Endothelial cell of umbilical vein (primary cell): Measurements from ENCODE around the gene WIPF3. TPM values are rescaled to one million over a fixed set of nuclear protein-coding genes. Genes with fewer than 3 reads are reported as not detected.

ENCODE experiments used
- BruUV-seq: library from RNA; stranded (reverse); fragments of 400-500 nt; replicated peaks from 2 replicates; lab custom pipeline; 2021; lab: Mats Ljungman, UMichigan
- CTCF ChIA-PET: fragments of 300-600, 350-600 bp; sonication (Branson Sonifier 250); formaldehyde crosslinking; loops from one replicate; lab custom pipeline; 2021; ENCODE audit warnings: antibody characterized with exemption, inconsistent platforms; lab: Charles Lee
- POLR2A ChIA-PET: fragments of 300-600, 350-600 bp; sonication (Branson Sonifier 250); formaldehyde crosslinking; loops from one replicate; lab custom pipeline; 2021; ENCODE audit warnings: antibody characterized with exemption, inconsistent platforms; lab: Charles Lee
- DNase-seq: peaks from one replicate; pipeline ENCODE4 v3.0.0-alpha.2; 2011; ENCODE audit warnings: low read depth, low spot score
- FAIRE-seq: peaks from 2 replicates; lab custom pipeline; 2011; peaks lifted over from hg19 to GRCh38; lab: Jason Lieb, UNC
- H2AFZ ChIP-seq: 2 replicates; pipeline ENCODE4 v1.6.0; 2012; ENCODE audit warnings: low read depth, low read length, control low read depth, inconsistent platforms
- H3K27ac ChIP-seq: 2 replicates; pipeline ENCODE4 v1.5.1; 2011; ENCODE audit warnings: low read depth, mild to moderate bottlenecking, control low read depth, low read length, moderate library complexity; ENCODE audit not compliant: insufficient read depth
- H3K27me3 ChIP-seq, 2 experiments: 2 replicates each; pipeline versions ENCODE4 v1.6.0 to v1.6.1; 2011; ENCODE audit warnings: low read length in 2 of 2, mixed read lengths in 1 of 2; ENCODE audit not compliant: control insufficient read depth in 2 of 2, insufficient read depth in 2 of 2
- H3K36me3 ChIP-seq, 2 experiments: 2 replicates in 1 of 2; 3 replicates in 1 of 2; pipeline ENCODE4 v1.5.1; 2011; ENCODE audit warnings: low read length in 2 of 2, mild to moderate bottlenecking in 1 of 2, moderate library complexity in 1 of 2; ENCODE audit not compliant: control insufficient read depth in 2 of 2, insufficient read depth in 2 of 2; ENCODE audit errors: extremely low read depth in 1 of 2
- H3K4me1 ChIP-seq: 3 replicates; pipeline ENCODE4 v1.5.1; 2011; ENCODE audit warnings: mild to moderate bottlenecking, low read length; ENCODE audit not compliant: control insufficient read depth, insufficient read depth; ENCODE audit errors: extremely low read depth
- H3K4me2 ChIP-seq: 2 replicates; pipeline ENCODE4 v1.6.1; 2011; ENCODE audit warnings: low read length, control low read depth, mixed read lengths; ENCODE audit not compliant: insufficient read depth
- H3K4me3 ChIP-seq, 3 experiments: fragments of 200-600 bp in 1 of 3; sonication (generic), shearing (Covaris generic) in 1 of 3; replicated peaks in 1 of 3; 2 replicates each; pipeline ENCODE4 v1.5.1; 2011 to 2016; ENCODE audit warnings: control low read depth in 3 of 3, low read length in 3 of 3, mild to moderate bottlenecking in 2 of 3, inconsistent platforms in 1 of 3, low read depth in 1 of 3, moderate library complexity in 1 of 3; ENCODE audit not compliant: insufficient read depth in 1 of 3
- H3K79me2 ChIP-seq: 2 replicates; pipeline ENCODE4 v1.6.0; 2012; ENCODE audit warnings: low read length, inconsistent platforms; ENCODE audit not compliant: control insufficient read depth, insufficient read depth
- H3K9ac ChIP-seq: replicated peaks from 2 replicates; pipeline ENCODE3; 2011; ENCODE audit warnings: low read length, control low read depth; ENCODE audit not compliant: insufficient read depth; ENCODE audit errors: extremely low read depth
- H3K9me1 ChIP-seq: replicated peaks from 3 replicates; pipeline ENCODE4 v1.6.0; 2011; ENCODE audit warnings: mild to moderate bottlenecking, low read length; ENCODE audit not compliant: control insufficient read depth, insufficient read depth; ENCODE audit errors: extremely low read depth
- H3K9me3 ChIP-seq: replicated peaks from 2 replicates; pipeline ENCODE4 v1.5.1; 2012; ENCODE audit warnings: low read length, inconsistent platforms; ENCODE audit not compliant: control insufficient read depth, insufficient read depth
- H4K20me1 ChIP-seq: replicated peaks from 2 replicates; pipeline ENCODE3; 2011; ENCODE audit warnings: mild to moderate bottlenecking, low read length; ENCODE audit not compliant: control insufficient read depth, insufficient read depth; ENCODE audit errors: extremely low read depth
- EZH2 ChIP-seq: IDR thresholded peaks from 2 replicates; pipeline ENCODE4 v1.6.1; 2012; ENCODE audit warnings: borderline replicate concordance, low read depth, mild to moderate bottlenecking, moderate library complexity, low read length, inconsistent platforms; ENCODE audit not compliant: severe bottlenecking
- FOS ChIP-seq: IDR thresholded peaks from 2 replicates; pipeline ENCODE4 v1.6.1; 2011; ENCODE audit warnings: mild to moderate bottlenecking, low read length, moderate library complexity, borderline replicate concordance; ENCODE audit not compliant: insufficient read depth
- GATA2 ChIP-seq: IDR thresholded peaks from 2 replicates; pipeline ENCODE4 v1.7.0; 2011; ENCODE audit warnings: low read depth, mild to moderate bottlenecking, moderate library complexity, mixed read lengths, low read length; ENCODE audit not compliant: insufficient read length, insufficient read depth
- JUN ChIP-seq: IDR thresholded peaks from 2 replicates; pipeline ENCODE4 v1.6.1; 2011; ENCODE audit warnings: borderline replicate concordance, low read depth; ENCODE audit not compliant: insufficient read length, insufficient read depth
- MYC ChIP-seq: IDR thresholded peaks from one replicate; pipeline ENCODE4 v1.6.1; 2011; ENCODE audit warnings: mild to moderate bottlenecking, low read depth, low read length
- POLR2A ChIP-seq: IDR thresholded peaks from 2 replicates; pipeline ENCODE4 v1.6.1; 2012; ENCODE audit warnings: low read depth, mild to moderate bottlenecking, control low read depth, low read length
- POLR2AphosphoS5 ChIP-seq: IDR thresholded peaks from 2 replicates; pipeline ENCODE4 v1.6.1; 2012; ENCODE audit warnings: low read depth, mild to moderate bottlenecking, control low read depth, low read length, moderate library complexity; ENCODE audit not compliant: insufficient read depth
- dilution Hi-C: fragments of 300-500 bp; cut with MboI; formaldehyde crosslinking; loops from one replicate; pipeline ENCODE4 v1.15.0; 2019; ENCODE audit warnings: low sequenced_read_pairs; ENCODE audit not compliant: extremely low pct_ligation_motif_present
- intact Hi-C: fragments of 100-400 bp; cut with micrococcal nuclease; formaldehyde crosslinking; loops from one replicate; pipeline ENCODE4 v1.10.0; 2022
- polyA plus RNA-seq, 4 experiments: library from polyadenylated mRNA; depleted of rRNA in 3 of 4; stranded (reverse) in 3 of 4; unstranded in 1 of 4; fragments of >200 nt; gene quantifications; 2 replicates each; pipeline versions ENCODE4 v1.2.1 to v1.2.3, GENCODE V29; 2011 to 2012; ENCODE audit warnings: missing spikeins in 1 of 4
- total RNA-seq: library from RNA; stranded (reverse); gene quantifications from 2 replicates; pipeline ENCODE4 v1.2.3, GENCODE V29; 2021
- TF ChIP-seq, protein P1 (sequence below), 2 donors: IDR thresholded peaks; 1 replicate in 1 of 2; 2 replicates in 1 of 2; pipeline ENCODE4 v1.5.1; 2011; ENCODE audit warnings: low read length in 2 of 2, mild to moderate bottlenecking in 2 of 2, moderate library complexity in 2 of 2, control low read depth in 1 of 2, inconsistent platforms in 1 of 2, low read depth in 1 of 2; ENCODE audit not compliant: insufficient read depth in 1 of 2; ENCODE audit errors: extremely low read depth in 1 of 2
- TF ChIP-seq, protein P2 (sequence below): IDR thresholded peaks from 2 replicates; pipeline ENCODE4 v1.6.1; 2011; ENCODE audit not compliant: insufficient read depth, insufficient read length

WIPF3 gene
- total and polyA plus RNA-seq, 2 donors (not counting 3 experiments of a cell fraction or from before 2014, with no cell fraction given), result 0.01 to 0.35 TPM

DNA sequence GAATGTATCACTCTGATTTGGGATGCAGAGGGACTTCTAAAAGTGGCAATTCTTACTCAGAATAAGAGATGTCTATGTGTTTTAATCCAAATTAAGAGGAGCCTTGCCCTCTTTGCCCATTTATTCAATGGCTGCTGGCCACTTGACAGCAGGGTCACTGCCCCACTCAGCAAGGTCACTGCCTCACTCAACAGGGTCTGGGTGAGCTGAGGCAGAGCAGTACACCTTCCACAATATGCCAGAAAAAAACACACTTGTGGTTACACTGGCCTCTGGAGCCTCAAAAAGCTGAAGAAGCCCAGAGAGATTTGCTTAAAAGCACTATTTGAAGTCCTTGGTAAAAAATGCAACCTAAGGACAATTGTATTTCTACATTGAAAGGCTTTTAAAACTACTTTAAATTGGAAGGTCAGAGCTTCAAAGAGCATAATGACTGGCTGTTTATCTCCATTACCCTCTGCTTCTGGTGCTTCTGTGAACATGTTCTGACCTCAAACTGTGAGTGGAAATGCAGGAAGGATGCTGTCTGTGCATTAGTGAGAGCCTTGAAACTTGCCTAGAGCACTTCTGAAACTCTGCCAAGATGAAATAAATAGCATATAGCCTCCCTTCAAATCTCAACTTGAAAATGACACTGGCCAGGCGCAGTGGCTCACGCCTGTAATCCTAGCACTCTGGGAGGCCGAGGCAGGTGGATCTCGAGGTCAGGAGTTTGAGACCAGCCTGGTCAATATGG is 35.1 kb upstream of the WIPF3 start:
- ChIA-PET CTCF (no interaction called here), POLR2A (no interaction called here)
- intact Hi-C loops (no loop called here), dilution Hi-C loops (no loop called here)
- Histone ChIP-seq H3K4me3 (no peak overlapping the region), H3K9ac (no peak overlapping the region), H3K36me3 (no peaks in the 10 kb centered on the region), H3K79me2 (no peaks in the 10 kb centered on the region), H3K4me2 (no peak overlapping the region), H3K9me1 (no peaks in the 10 kb centered on the region), H3K9me3 (no peaks in the 10 kb centered on the region), H4K20me1 (no peaks in the 10 kb centered on the region), H2AFZ (no peak overlapping the region), H3K27ac (no peak overlapping the region), H3K4me1 (no peaks in the 10 kb centered on the region), H3K27me3 (peaks cover 3 to 9% of the 10 kb centered on the region in 2 experiments)
- peak; percentile 38 for DNase-seq
- FAIRE-seq, result no peak
- no peak for TF ChIP-seq POLR2A
- no peak for TF ChIP-seq FOS
- BruUV-seq, result no TSS peak

DNA sequence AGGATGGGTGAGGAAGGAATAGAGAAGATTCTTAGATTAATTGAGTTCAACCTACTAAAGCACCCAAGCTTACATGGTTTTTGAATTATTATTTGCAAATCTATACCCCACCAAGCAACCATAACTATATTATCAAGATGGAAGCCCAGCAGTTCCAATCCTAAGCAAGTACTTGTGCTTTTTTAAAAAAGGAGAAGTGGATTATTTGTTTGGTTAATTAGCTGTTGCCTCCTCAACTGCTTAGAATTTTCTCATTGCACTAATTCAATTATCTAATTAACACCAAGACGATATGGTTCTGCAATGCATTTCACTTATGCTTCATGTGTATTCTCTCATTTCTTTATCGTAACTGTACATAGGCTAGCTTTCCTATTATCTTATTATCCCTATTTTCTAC is 27.3 kb upstream of the WIPF3 start:
- H3K4me3 ChIP-seq, result no peak overlapping the region
- DNase-seq, result no peak
- H3K79me2 ChIP-seq, result no peaks in the 10 kb centered on the region
- no peak overlapping the region for H2AFZ ChIP-seq
- dilution Hi-C loops, result no loop called here
- H3K4me1 ChIP-seq, result no peaks in the 10 kb centered on the region
- ChIA-PET POLR2A (no interaction called here), CTCF (interaction anchor here (0.9 kb wide), 1 partner anchor 283 kb away, joined by 4 read pairs; no protein-coding TSS in a partner anchor)
- no peak for FAIRE-seq
- H3K9me1 ChIP-seq, result no peaks in the 10 kb centered on the region
- no peak overlapping the region for H3K4me2 ChIP-seq
- H3K27ac ChIP-seq, result no peak overlapping the region
- no peaks in the 10 kb centered on the region for H3K36me3 ChIP-seq
- BruUV-seq, result no TSS peak
- H4K20me1 ChIP-seq, result no peaks in the 10 kb centered on the region
- TF ChIP-seq, protein P1, sequence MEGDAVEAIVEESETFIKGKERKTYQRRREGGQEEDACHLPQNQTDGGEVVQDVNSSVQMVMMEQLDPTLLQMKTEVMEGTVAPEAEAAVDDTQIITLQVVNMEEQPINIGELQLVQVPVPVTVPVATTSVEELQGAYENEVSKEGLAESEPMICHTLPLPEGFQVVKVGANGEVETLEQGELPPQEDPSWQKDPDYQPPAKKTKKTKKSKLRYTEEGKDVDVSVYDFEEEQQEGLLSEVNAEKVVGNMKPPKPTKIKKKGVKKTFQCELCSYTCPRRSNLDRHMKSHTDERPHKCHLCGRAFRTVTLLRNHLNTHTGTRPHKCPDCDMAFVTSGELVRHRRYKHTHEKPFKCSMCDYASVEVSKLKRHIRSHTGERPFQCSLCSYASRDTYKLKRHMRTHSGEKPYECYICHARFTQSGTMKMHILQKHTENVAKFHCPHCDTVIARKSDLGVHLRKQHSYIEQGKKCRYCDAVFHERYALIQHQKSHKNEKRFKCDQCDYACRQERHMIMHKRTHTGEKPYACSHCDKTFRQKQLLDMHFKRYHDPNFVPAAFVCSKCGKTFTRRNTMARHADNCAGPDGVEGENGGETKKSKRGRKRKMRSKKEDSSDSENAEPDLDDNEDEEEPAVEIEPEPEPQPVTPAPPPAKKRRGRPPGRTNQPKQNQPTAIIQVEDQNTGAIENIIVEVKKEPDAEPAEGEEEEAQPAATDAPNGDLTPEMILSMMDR (IDR thresholded peaks at IDR 0.05; ENCODE audit: extremely low read depth in 1 of 2, insufficient read depth in 1 of 2, low read depth in 1 of 2, low read length in 2 of 2), result no peak
- no peak for TF ChIP-seq JUN
- no peak for TF ChIP-seq EZH2
- TF ChIP-seq FOS, result no peak
- TF ChIP-seq GATA2, result no peak
- no peak for TF ChIP-seq POLR2A
- TF ChIP-seq, protein P2, sequence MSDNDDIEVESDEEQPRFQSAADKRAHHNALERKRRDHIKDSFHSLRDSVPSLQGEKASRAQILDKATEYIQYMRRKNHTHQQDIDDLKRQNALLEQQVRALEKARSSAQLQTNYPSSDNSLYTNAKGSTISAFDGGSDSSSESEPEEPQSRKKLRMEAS, result no peak
- no peak for TF ChIP-seq POLR2AphosphoS5
- no peak for TF ChIP-seq MYC
- H3K9me3 ChIP-seq, result no peaks in the 10 kb centered on the region
- no peak overlapping the region for H3K9ac ChIP-seq
- intact Hi-C loops, result no loop called here
- peaks cover 16% of the 10 kb centered on the region in 2 experiments for H3K27me3 ChIP-seq
